Smooth muscle cell (in vitro differentiated cells): ENCODE results near the gene PRRT1B. TPM values are rescaled to one million over a fixed set of nuclear protein-coding genes. Genes with fewer than 3 reads are reported as not detected.

Experiments used
- DNase-seq: peaks from one replicate; lab custom pipeline; 2025; ENCODE audit not compliant: unreplicated experiment; lab: John Stamatoyannopoulos, UW
- H2AFZ ChIP-seq: fragments of 200-600 bp; sonication (generic); 2 replicates; pipeline ENCODE4 v1.6.0; 2016; ENCODE audit warnings: antibody characterized with exemption, low read depth, mild to moderate bottlenecking
- H3F3A ChIP-seq: fragments of 200-600 bp; sonication (generic); 2 replicates; pipeline ENCODE4 v1.6.0; 2017; ENCODE audit warnings: antibody characterized with exemption, low read depth
- H3K27ac ChIP-seq: fragments of 200-600 bp; sonication (generic); 2 replicates; pipeline ENCODE4 v1.5.1; 2016; ENCODE audit warnings: low read depth, mild to moderate bottlenecking
- H3K27me3 ChIP-seq: fragments of 200-600 bp; sonication (generic); 2 replicates; pipeline ENCODE4 v1.6.1; 2016; ENCODE audit warnings: low read depth, mild to moderate bottlenecking
- H3K36me3 ChIP-seq: fragments of 200-600 bp; sonication (generic); 2 replicates; pipeline ENCODE4 v1.5.1; 2016; ENCODE audit warnings: low read depth
- H3K4me1 ChIP-seq: fragments of 200-600 bp; sonication (generic); 2 replicates; pipeline ENCODE4 v1.5.1; 2016; ENCODE audit warnings: low read depth
- H3K4me2 ChIP-seq: fragments of 200-600 bp; sonication (generic); 2 replicates; pipeline ENCODE4 v1.6.0; 2016; ENCODE audit warnings: mild to moderate bottlenecking
- H3K4me3 ChIP-seq: fragments of 200-600 bp; sonication (generic); 2 replicates; pipeline ENCODE4 v1.5.1; 2016; ENCODE audit warnings: mild to moderate bottlenecking
- H3K79me2 ChIP-seq: fragments of 200-600 bp; sonication (generic); 2 replicates; pipeline ENCODE4 v1.6.0; 2016; ENCODE audit warnings: low read depth, mild to moderate bottlenecking
- H3K9ac ChIP-seq: fragments of 200-600 bp; sonication (generic); 2 replicates; pipeline ENCODE4 v1.6.0; 2016; ENCODE audit warnings: low read depth
- H3K9me3 ChIP-seq: fragments of 200-600 bp; sonication (generic); replicated peaks from 2 replicates; pipeline ENCODE4 v1.5.1; 2016; ENCODE audit warnings: low read depth
- H4K20me1 ChIP-seq: fragments of 200-600 bp; sonication (generic); 2 replicates; pipeline ENCODE4 v1.6.0; 2016; ENCODE audit warnings: low read depth
- WGBS: methylation state at CpG from one replicate; pipeline ENCODE4 v1.1.7; 2016; ENCODE audit warnings: low lambda C conversion rate; 5-methylcytosine and 5-hydroxymethylcytosine counted together
- polyA plus RNA-seq: library from polyadenylated mRNA; unstranded; fragments of >200 nt; fragmentation: Nextera tagmentation; extraction: Ambion mirVana; gene quantifications from 2 replicates; pipeline ENCODE4 v1.2.1, GENCODE V29; 2016
- total RNA-seq: library from RNA; depleted of rRNA; stranded (reverse); fragments of >200 nt; gene quantifications from 2 replicates; pipeline ENCODE4 v1.2.3, GENCODE V29; 2014
- TF ChIP-seq, protein P1 (sequence below): fragments of 200-600 bp; sonication (generic); IDR thresholded peaks from 2 replicates; pipeline ENCODE4 v1.5.1; 2017; ENCODE audit warnings: borderline replicate concordance, mild to moderate bottlenecking, antibody characterized with exemption; ENCODE audit not compliant: insufficient read depth, poor library complexity, severe bottlenecking

The PRRT1B gene
- total and polyA plus RNA-seq, 2 experiments from 2014 or later, result not detected

DNA sequence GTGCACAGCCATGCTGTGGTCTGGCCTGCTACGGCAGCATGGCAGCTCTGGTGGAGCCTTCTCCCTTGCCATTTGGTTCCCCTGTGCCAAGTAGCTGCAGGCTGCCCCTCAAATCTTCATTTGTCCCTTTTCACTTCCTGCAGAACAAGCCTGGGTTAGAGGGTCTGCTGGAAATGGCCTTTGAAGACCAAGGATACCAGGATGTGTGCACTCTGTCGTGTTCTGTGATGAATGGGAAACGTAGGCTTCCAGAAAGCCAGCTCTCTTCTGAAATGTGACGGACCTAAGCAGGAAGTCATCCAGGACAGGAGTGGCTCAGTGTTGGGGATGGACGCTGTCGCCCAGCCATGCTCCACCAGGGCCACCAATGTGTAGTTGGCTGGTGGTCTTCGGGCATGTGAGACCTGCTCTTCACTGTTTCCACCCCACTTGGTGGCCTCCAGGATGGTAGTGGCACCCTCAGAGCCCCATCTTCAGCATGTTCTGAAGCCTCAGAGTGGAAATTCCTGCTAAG, 46.0 kb upstream of the PRRT1B start:
- Histone ChIP-seq H3K4me1 (peaks cover 11% of the 10 kb centered on the region), H3K36me3 (peaks cover 9% of the 10 kb centered on the region), H4K20me1 (peaks cover 61% of the 10 kb centered on the region), H3K4me3 (no peak overlapping the region), H3F3A (peaks cover 34% of the 10 kb centered on the region), H3K79me2 (no peaks in the 10 kb centered on the region), H3K9me3 (no peaks in the 10 kb centered on the region), H2AFZ (no peak overlapping the region), H3K9ac (no peak overlapping the region), H3K27ac (no peak overlapping the region), H3K4me2 (no peak overlapping the region), H3K27me3 (no peaks in the 10 kb centered on the region)
- DNase-seq, result no peak
- TF ChIP-seq, protein P1, sequence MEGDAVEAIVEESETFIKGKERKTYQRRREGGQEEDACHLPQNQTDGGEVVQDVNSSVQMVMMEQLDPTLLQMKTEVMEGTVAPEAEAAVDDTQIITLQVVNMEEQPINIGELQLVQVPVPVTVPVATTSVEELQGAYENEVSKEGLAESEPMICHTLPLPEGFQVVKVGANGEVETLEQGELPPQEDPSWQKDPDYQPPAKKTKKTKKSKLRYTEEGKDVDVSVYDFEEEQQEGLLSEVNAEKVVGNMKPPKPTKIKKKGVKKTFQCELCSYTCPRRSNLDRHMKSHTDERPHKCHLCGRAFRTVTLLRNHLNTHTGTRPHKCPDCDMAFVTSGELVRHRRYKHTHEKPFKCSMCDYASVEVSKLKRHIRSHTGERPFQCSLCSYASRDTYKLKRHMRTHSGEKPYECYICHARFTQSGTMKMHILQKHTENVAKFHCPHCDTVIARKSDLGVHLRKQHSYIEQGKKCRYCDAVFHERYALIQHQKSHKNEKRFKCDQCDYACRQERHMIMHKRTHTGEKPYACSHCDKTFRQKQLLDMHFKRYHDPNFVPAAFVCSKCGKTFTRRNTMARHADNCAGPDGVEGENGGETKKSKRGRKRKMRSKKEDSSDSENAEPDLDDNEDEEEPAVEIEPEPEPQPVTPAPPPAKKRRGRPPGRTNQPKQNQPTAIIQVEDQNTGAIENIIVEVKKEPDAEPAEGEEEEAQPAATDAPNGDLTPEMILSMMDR, result no peak
- WGBS, result 95% methylated on average over 7 of the region's 7 CpGs

DNA sequence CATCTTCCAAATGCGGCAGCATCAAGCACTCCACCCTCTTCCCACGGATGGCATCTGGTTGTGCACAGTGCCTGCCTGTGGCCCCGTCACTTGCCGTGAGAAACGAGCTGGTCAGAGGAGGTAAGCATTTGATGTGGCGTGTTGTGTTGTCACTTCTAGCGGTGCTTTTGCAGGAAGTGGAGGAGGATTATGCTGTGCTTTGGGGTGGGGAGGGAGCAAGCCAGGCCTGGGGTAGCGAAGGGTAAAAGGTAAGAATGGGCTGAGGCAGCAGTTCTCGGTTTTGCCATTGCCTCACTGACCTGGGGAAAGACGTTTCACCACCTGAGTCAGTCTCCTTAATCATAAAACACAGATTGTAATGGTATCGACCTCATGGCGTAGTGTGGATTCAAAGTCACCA, 44.9 kb upstream of the PRRT1B start:
- H3K79me2 ChIP-seq, result no peaks in the 10 kb centered on the region
- 92% methylated on average over 12 of the region's 12 CpGs for WGBS
- H3K36me3 ChIP-seq, result peaks cover 9% of the 10 kb centered on the region
- TF ChIP-seq, protein P1, result no peak
- H4K20me1 ChIP-seq, result peaks cover 52% of the 10 kb centered on the region
- H3K4me1 ChIP-seq, result peaks cover 11% of the 10 kb centered on the region
- H3K9me3 ChIP-seq, result no peaks in the 10 kb centered on the region
- no peaks in the 10 kb centered on the region for H3K27me3 ChIP-seq
- no peak overlapping the region for H3K4me3 ChIP-seq
- no peak overlapping the region for H2AFZ ChIP-seq
- H3F3A ChIP-seq, result peaks cover 34% of the 10 kb centered on the region
- no peak for DNase-seq
- peak overlapping the region; percentile 3 for H3K27ac ChIP-seq
- no peak overlapping the region for H3K9ac ChIP-seq
- no peak overlapping the region for H3K4me2 ChIP-seq

- no peaks in the 10 kb centered on the region for H3K79me2 ChIP-seq
- no peaks in the 10 kb centered on the region for H3K27me3 ChIP-seq
- no peak for DNase-seq
- peaks cover 34% of the 10 kb centered on the region for H3F3A ChIP-seq
- no peak overlapping the region for H3K4me3 ChIP-seq
- no peak overlapping the region for H2AFZ ChIP-seq
- no peaks in the 10 kb centered on the region for H3K9me3 ChIP-seq
- WGBS, result 74% methylated on average over 5 of the region's 5 CpGs
- TF ChIP-seq, protein P1, result no peak
- no peak overlapping the region for H3K9ac ChIP-seq
- H4K20me1 ChIP-seq, result peaks cover 49% of the 10 kb centered on the region
- peaks cover 11% of the 10 kb centered on the region for H3K4me1 ChIP-seq
- peaks cover 6% of the 10 kb centered on the region for H3K36me3 ChIP-seq
- peak overlapping the region; percentile 3 for H3K27ac ChIP-seq
- H3K4me2 ChIP-seq, result no peak overlapping the region
Observed at GRCh38 chr9:131500939-131501541, 44.3 kb upstream of the PRRT1B start.
